ENCODE data around the gene SLC2A4. TPM values are rescaled to one million over a fixed set of nuclear protein-coding genes. Genes with fewer than 3 reads are reported as not detected.

SLC2A4 gene
- total RNA-seq, 1 donor from 2014 or later: not detected

- Mint-ChIP-seq H3K4me1 (peaks cover 46% of the 10 kb centered on the region), H3K27me3 (no peaks in the 10 kb centered on the region), H3K27ac (peak overlapping the region; percentile 99), H3K9me3 (no peaks in the 10 kb centered on the region), H3K36me3 (ENCODE audit: low read depth) (peaks cover 56% of the 10 kb centered on the region), H3K4me3 (peak overlapping the region; percentile 96)
- POLR2A ChIA-PET: interaction anchor here (0.6 to 3.8 kb wide), 11 partner anchors 22 to 537 kb away, joined by 3 to 62 read pairs (median 7); partner anchors contain the start of genes ACAP1, CD68, NEURL4 and PHF23
- ATAC-seq (ENCODE audit: low read depth) (no peak), DNase-seq (peak; percentile 55)
- CTCF ChIA-PET: interaction anchor here (1.1 to 1.8 kb wide), 2 partner anchors 29 to 262 kb away, joined by 4 read pairs; partner anchors contain the start of gene ACAP1
- intact Hi-C loops (cut with micrococcal nuclease): loop anchor here (1.0 to 2.0 kb wide), 13 partner anchors 7 to 379 kb away; partner anchors contain the start of genes ELP5, GABARAP, GPS2 and NEURL4
- no peak for TF ChIP-seq CTCF (IDR thresholded peaks at IDR 0.05)
Observed at GRCh38 chr17:7307686-7308624, 26.4 kb downstream of the SLC2A4 start.

- H3K27me3 Mint-ChIP-seq: no peaks in the 10 kb centered on the region
- peak overlapping the region; percentile 96 for H3K27ac Mint-ChIP-seq
Observed at GRCh38 chr17:7308625-7309433, 27.3 kb downstream of the SLC2A4 start.

GRCh38 chr17:7309628-7310027 lies 28.1 kb downstream of the SLC2A4 start:
- Mint-ChIP-seq H3K9me3 (no peaks in the 10 kb centered on the region), H3K27me3 (no peaks in the 10 kb centered on the region), H3K4me3 (peak overlapping the region; percentile 96), H3K36me3 (ENCODE audit: low read depth) (peaks cover 72% of the 10 kb centered on the region), H3K4me1 (peaks cover 63% of the 10 kb centered on the region), H3K27ac (peak overlapping the region; percentile 96)
- intact Hi-C loops (cut with micrococcal nuclease): no loop called here
- TF ChIP-seq CTCF (IDR thresholded peaks at IDR 0.05): no peak
- no peak for ATAC-seq (ENCODE audit: low read depth)
- POLR2A ChIA-PET: interaction anchor here (0.5 to 3.8 kb wide), 27 partner anchors 8 to 878 kb away, joined by 3 to 62 read pairs (median 5); partner anchors contain the start of genes ACADVL, ACAP1, CD68 and DLG4
- DNase-seq: no peak
- CTCF ChIA-PET: interaction anchor here (1.2 to 3.2 kb wide), 3 partner anchors 13 to 264 kb away, joined by 4 to 12 read pairs (median 4); no protein-coding TSS in a partner anchor

More at GRCh38 chr17:7308625-7309433, 27.3 kb downstream of the SLC2A4 start:
- ChIA-PET POLR2A (interaction anchor here (0.5 to 3.8 kb wide), 32 partner anchors 9 to 879 kb away, joined by 3 to 62 read pairs (median 4); partner anchors contain the start of genes ACADVL, ACAP1, CD68 and DLG4), CTCF (interaction anchor here (1.1 to 3.2 kb wide), 3 partner anchors 12 to 263 kb away, joined by 4 to 12 read pairs (median 4); partner anchors contain the start of gene ACAP1)
- ATAC-seq (ENCODE audit: low read depth): peak; percentile 22
- peak; percentile 71 for DNase-seq
- H3K4me1 Mint-ChIP-seq: peaks cover 55% of the 10 kb centered on the region
- H3K9me3 Mint-ChIP-seq: no peaks in the 10 kb centered on the region
- intact Hi-C loops (cut with micrococcal nuclease): no loop called here
- peak overlapping the region; percentile 96 for H3K4me3 Mint-ChIP-seq
- TF ChIP-seq CTCF (IDR thresholded peaks at IDR 0.05): no peak
- peaks cover 65% of the 10 kb centered on the region for H3K36me3 Mint-ChIP-seq (ENCODE audit: low read depth)

DNA sequence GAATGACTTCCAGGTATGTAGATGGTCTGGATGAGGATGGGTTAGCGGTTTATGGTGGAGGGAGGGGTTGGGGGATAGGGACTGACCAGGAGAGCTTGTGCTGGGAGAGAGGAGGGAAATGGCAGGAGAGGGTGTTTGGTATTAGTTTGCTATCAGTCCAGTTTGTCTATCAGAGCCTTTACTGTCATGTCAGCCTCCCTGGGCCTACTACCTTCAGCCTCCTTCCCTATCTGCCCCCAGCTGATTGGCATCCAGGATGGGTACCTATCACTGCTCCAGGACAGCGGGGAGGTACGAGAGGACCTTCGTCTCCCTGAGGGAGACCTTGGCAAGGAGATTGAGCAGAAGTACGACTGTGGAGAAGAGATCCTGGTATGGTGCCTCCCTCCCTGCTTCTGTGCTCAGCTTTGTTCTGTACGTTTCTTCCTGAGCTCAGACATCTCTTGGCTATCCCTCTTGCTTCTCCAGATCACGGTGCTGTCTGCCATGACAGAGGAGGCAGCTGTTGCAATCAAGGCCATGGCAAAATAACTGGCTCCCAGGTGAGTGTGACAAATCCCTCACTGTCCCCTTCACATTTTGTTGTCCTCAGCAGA lies 29.7 kb downstream of the SLC2A4 start:
- peaks cover 68% of the 10 kb centered on the region for H3K4me1 Mint-ChIP-seq

More for the DNA sequence above, 29.7 kb downstream of the SLC2A4 start:
- Mint-ChIP-seq H3K9me3 (no peaks in the 10 kb centered on the region), H3K36me3 (ENCODE audit: low read depth) (peaks cover 72% of the 10 kb centered on the region), H3K27me3 (no peaks in the 10 kb centered on the region), H3K27ac (peak overlapping the region; percentile 96), H3K4me3 (no peak overlapping the region)
- no peak for TF ChIP-seq CTCF (IDR thresholded peaks at IDR 0.05)
- ChIA-PET POLR2A (interaction anchor here (0.8 to 3.8 kb wide), 5 partner anchors 16 to 93 kb away, joined by 3 to 62 read pairs (median 3); partner anchors contain the start of genes ACAP1, NEURL4, PHF23 and TMEM256), CTCF (interaction anchor here (1.2 to 3.2 kb wide), 2 partner anchors 15 to 45 kb away, joined by 4 to 12 read pairs; no protein-coding TSS in a partner anchor)
- intact Hi-C loops (cut with micrococcal nuclease): no loop called here
- DNase-seq (no peak), ATAC-seq (ENCODE audit: low read depth) (no peak)

Measured in activated B cell treated with CpG ODN at 0.5 μM for 24 hours (primary cell).